Right renal cortex interstitium (tissue), 3 donors: ENCODE results near the gene ARHGAP8. TPM values are rescaled to one million over a fixed set of nuclear protein-coding genes. Genes with fewer than 3 reads are reported as not detected.
"Not testable (repeated sequence)": the region's sequence is repeated elsewhere in the genome, so short reads cannot be mapped to it uniquely, and the experiment has no call there.

ENCODE experiments used
- DNase-seq, 3 donors: peaks; one replicate each; pipeline ENCODE4 v3.0.0-alpha.2; 2013; ENCODE audit warnings: low read depth in 3 of 3, low spot score in 2 of 3
- polyA plus RNA-seq, 3 donors: library from polyadenylated mRNA; unstranded; fragments of 120-200 nt; gene quantifications; one replicate each; pipeline ENCODE4 v1.2.1, GENCODE V29; 2013; ENCODE audit not compliant: insufficient read length in 3 of 3

ARHGAP8 gene
- polyA plus RNA-seq, 3 donors, result 21.7 to 23.9 (median 23.4) TPM

DNA sequence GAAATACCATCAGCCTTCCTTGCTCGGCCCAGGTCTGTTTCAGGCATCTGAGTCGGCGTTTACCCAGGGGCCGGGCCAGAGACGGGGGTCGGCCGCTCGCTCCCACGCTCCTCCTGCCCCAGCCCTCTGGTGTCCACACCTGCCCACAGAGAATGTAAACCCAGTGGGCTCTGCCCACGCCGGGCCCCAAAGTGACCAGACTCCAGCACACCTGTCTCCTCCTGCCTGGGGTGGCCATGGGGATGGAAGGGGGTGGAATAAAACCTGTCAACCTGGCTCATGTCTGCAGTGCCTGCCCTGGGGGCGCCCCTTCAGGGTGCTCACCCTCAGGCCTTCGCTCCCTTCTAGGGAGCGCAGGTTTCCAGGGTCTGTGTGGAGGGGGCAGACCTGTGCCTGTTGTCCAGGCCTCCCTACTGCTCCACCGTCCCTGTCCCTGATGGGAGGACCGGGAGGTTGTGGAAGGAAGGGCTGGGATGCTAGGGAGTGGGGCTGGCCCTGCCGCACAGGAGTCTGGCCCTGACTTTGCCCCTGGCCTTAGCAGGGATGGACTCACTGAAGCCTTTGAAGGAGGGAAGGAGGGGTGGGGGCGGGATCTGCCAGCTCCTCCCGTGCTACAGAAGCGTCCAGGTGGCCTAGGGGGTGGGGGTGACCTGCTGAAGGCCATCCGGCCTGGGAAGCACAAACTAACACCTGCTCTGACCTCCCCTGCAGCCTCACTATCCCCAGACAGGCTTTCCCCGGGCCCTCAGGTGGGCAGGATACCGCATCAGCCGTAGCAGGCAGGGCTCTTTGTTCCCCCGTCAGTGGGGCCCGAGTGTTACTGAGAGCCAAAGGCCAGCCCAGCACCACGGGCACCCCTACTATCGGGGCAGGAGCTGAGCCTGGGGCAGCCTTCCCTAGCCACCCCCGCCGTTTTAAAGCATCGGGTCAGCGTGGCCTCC, 14.7 kb upstream of the ARHGAP8 start:
- DNase-seq, result no peak

- no peak for DNase-seq
Measured at GRCh38 chr22:44738347-44738715, 14.0 kb upstream of the ARHGAP8 start.

- DNase-seq, result no peak
Measured at GRCh38 chr22:44739024-44739423, 13.4 kb upstream of the ARHGAP8 start.

DNA sequence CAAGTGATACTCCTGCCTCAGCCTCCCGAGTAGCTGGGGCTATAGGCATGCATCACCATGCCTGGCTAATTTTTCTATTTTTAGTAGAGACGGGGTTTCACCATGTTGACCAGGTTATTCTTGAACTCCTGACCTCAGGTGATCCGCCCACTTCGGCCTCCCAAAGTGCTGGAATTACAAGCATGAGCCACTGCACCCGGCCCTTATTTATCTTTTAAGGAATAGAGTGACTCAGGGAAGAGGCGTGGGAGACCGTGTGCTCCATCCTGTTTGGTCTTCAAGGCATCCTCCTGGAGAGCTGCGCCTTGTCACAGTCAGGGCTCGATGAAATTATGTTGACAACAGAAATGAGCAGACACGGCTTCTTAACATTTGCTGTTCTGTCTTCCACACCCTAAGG, 12.7 kb upstream of the ARHGAP8 start:
- not testable (repeated sequence) for DNase-seq

DNA sequence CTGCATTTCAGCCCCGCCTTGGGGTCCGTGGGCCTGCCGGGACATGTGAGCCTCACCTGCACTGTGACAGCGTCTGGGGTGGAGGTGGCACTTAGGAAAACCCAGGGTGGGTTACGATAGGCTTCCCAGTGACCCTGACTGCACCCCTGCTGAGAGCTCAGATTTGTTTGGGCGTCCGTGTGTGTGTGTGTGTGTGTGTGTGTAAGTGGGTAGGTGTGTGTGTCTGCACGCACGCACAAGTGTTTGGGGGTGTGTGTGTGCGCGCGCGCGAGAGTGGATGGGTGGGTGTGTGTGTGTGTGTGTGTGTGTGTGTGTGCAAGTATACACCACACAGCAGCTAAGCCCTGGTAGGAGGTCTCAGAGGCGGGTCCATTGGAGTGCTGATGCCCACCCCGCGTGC, 12.1 kb upstream of the ARHGAP8 start:
- DNase-seq, result no peak

DNA sequence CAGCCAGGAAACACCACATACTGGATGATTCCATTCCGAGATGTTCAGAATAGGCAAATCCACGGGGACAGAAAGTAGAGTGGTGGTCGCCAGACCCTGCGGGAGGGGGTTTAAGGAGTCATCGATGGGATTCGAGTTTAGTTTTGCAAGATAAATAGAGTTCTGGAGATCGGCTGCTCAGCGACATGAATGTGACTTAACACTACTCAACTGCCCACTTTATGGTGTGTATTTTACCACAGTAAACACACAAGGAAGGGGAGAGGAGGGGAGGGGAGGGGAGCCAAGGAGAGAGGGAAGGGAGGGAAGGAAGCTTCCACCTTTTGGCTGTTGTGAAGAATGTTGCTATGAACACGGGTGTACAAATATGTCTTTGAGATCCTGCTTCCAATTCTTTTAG, 10.4 kb upstream of the ARHGAP8 start:
- DNase-seq, result no peak

DNA sequence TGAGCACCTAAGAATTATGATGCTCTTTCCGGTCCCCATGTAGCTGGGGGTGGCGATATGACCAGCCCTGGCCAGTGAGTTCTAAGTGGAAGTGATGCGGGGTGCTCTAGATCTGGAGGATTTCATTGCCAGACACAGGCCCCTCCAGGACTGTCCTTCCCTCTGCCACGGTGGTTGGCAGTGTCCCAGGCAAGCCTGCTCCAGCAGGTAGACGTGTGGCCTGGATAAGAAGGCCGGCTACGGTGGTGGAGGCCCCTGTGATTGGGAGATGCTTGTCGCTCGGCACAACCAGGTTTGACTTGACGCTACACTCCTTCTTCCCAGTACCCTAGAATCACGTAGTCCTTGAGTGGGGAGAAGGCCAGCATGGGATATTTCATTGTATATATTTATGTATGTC, 9.1 kb upstream of the ARHGAP8 start:
- no peak for DNase-seq

- no peak for DNase-seq
Measured at GRCh38 chr22:44743804-44744211, 8.6 kb upstream of the ARHGAP8 start.

- no peak for DNase-seq
Measured at GRCh38 chr22:44745853-44746789, 6.3 kb upstream of the ARHGAP8 start.

DNA sequence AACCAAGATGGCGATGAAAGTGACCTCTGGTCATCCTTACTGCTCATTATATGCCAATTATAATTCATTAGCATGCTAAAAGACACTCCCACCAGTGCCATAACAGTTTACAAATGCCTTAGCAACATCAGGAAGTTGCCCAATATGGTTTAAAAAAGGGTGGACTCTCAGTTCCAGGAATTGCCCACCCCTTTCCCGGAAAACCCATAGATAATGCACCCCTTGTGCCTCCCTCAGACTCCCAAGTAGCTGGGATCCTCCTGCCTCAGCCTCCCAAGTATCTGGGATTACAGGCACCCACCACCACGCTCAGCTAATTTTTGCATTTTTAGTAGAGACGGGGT, 4.6 kb upstream of the ARHGAP8 start:
- not testable (repeated sequence) for DNase-seq

DNA sequence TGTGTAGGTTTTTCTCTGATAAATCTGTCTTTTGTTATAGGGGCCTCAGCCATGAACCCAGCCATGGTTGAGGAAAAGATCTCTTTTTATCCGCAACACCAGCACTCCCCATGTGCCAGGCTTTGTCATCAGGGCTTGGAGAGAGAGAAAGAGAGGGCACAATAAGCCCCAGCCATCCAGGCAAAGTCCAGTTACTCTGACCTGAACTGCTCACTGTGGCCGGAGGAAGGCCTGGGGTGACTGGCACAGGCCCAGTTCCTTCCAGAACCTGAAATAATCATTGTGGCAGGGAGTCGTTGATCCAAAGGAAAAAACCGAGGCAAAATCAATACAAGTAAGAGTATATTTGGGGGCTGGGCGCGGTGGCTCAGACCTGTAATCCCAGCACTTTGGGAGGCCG, 3.9 kb upstream of the ARHGAP8 start:
- DNase-seq, result no peak

GRCh38 chr22:44750481-44750880, 1.9 kb upstream of the ARHGAP8 start:
- no peak for DNase-seq

DNA sequence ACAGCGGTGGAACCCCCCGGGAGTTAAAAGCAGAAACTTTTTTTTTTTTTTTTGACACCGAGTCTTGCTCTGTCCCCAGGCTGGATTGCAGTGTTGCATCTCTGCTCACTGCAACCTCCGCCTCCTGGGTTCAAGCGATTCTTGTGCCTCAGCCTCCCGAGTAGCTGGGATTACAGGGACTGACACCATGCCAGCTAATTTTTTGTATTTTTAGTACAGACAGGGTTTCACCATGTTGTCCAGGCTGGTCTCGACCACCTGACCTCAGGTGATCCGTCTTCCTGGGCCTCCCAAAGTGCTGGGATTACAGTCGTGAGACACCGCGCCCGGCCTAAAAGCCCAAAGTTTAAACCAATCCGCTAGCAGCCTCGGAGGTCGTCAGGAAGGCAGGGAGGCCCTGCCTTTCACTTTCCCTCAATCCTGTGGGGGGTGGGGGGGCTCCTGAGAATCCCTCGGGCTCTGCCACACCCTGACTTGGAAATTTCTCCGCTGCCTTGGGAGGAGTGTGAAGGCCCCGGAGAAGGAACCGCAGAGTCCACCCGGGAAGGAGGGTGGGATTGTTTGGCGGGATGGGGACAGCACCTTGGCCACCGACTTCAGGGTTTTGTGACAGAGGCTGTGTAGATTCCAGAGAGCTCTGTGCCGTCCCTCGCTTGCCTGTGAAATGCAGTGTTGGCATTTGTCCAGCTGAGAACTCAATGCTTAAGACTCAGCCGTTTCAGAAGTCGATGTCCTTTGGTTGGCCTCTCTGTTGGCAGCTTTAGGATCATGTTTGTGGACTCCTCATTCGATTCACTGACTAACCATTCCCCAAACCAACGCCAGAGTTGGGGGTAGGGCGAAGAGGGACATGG, 1.0 kb downstream of the ARHGAP8 start:
- no peak for DNase-seq

DNA sequence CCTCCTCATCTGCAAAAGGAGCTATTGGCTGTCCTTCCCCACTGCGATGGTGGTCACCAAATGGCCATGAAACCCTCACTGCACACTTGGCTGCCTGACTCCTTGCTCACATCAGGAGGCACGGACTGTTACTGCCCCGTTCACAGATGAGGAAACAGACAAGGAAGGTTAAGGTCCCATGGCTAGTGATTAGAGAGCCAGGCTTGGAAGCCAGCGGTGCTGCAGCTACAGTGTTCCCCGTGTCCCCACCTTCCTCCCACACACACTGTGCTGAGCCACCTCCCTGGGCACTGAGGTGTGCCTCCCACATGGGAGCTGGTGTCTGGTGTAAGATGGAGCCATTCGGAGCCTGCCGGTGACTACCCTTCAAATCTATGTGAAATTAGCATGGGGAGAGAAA, 2.6 kb downstream of the ARHGAP8 start:
- no peak for DNase-seq

DNA sequence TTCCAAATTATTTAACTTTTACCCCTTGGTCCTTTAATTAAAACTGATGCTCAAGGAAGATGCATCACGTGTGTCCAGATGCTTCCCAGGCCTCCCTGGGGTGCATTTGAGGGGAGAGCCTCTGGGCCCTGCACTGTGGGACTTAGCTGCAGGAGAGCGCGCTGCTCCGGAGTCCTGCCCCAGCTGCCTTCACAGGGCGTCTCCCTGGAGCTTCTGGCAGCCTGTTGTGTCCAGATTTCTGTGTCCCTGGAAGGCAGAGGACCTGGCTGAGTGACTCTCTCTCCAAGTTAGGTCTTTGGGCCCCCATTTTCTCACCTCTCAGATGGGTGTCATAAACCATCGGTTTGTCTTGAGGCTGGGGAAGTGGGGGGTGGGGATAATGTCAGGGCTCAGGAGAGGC, 3.0 kb downstream of the ARHGAP8 start:
- no peak for DNase-seq

- DNase-seq, result no peak
Measured at GRCh38 chr22:44755956-44756361, 3.6 kb downstream of the ARHGAP8 start.

- no peak for DNase-seq
Measured at GRCh38 chr22:44758344-44758973, 6.1 kb downstream of the ARHGAP8 start.

GRCh38 chr22:44759001-44759400, 6.6 kb downstream of the ARHGAP8 start:
- no peak for DNase-seq

DNA sequence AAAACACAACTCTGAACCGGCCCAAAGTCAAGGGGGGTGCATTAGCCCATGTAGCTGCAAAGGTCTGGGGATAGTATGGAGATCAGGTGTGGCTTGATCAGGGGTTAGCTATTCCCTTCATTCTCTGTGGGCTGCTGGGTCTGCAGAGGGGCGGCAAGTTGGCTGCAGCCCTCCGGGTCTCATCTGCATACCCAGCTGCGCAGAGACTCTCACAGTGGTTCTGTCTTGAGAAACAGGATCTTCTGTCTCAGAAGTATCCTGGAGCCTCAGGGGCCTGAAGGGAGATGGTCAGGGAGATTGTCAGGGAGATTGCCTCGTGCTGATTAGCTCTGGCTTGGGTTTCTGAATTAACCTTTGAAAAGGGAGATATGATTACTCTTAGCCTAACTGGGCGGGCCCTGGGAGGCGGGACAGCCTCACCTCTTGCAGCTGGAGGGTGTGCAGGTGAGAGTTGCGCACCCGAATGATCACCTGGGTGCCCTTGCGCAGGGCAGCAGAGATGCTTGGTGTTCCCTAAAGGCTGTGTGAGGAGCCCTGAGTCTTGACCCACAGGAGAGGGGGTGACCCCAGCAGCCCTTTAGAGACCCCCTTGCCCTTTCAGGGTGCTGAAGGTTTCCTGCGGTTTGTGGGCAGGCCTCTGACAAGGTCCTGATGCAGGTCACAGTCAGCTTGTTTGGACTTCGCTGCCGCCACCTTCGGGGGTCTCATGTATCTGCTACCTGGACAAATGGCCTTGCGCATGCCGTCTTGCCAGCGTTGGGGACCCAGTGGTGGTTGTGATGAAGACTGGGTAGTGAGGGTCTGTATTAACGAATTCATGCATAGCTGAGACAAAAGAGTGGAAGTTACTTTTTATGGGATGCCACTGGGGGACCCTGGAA, 7.3 kb downstream of the ARHGAP8 start:
- no peak for DNase-seq
